WTC11 (cell line): ENCODE results near the gene RRAGD.

Experiments used
- ATF2 ChIP-seq: sonication (generic); formaldehyde crosslinking; IDR thresholded peaks from 2 replicates; pipeline ENCODE4 v1.8.1; 2022; ENCODE audit warnings: low read depth, missing genetic modification reagents, borderline replicate concordance
- CREM ChIP-seq: sonication (generic); formaldehyde crosslinking; IDR thresholded peaks from 2 replicates; pipeline ENCODE4 v1.8.1; 2022; ENCODE audit warnings: mild to moderate bottlenecking, missing genetic modification reagents, moderate library complexity
- CTCF ChIP-seq: fragments of 200-600 bp; IDR thresholded peaks from 2 replicates; pipeline ENCODE4 v1.8.0; 2022; ENCODE audit warnings: antibody characterized with exemption
- NFATC4 ChIP-seq: fragments of 250-450 bp; sonication (Bioruptor Pico); IDR thresholded peaks from 2 replicates; pipeline ENCODE4 v1.9.0; 2021; ENCODE audit warnings: mild to moderate bottlenecking
- SP1 ChIP-seq: sonication (generic); formaldehyde crosslinking; conservative IDR thresholded peaks from 2 replicates; pipeline ENCODE4 v1.8.1; 2022; ENCODE audit warnings: missing genetic modification reagents

GRCh38 chr6:89410788-89411144 is 1.3 kb downstream of the RRAGD start:
- TF ChIP-seq SP1 (CRISPR knock-in tag) (no peak), NFATC4 (no peak), CREM (CRISPR knock-in tag) (no peak), ATF2 (no peak), CTCF (no peak)
